Tongue (tissue), 2 donors: ENCODE measurements around the gene TAF4B. TPM values are rescaled to one million over a fixed set of nuclear protein-coding genes. Genes with fewer than 3 reads are reported as not detected.

Source experiments
- DNase-seq: peaks from one replicate; pipeline ENCODE4 v3.0.0-alpha.2; 2015
- total RNA-seq: library from RNA; depleted of rRNA; stranded (reverse); fragments of >200 nt; gene quantifications from one replicate; pipeline ENCODE4 v1.2.3, GENCODE V29; 2014

TAF4B gene
- total RNA-seq, 1 donor from 2014 or later, result 5.3 TPM

- peak; percentile 51 for DNase-seq
These were observed 159.8 kb downstream of the TAF4B start for GRCh38 chr18:26386002-26386401.

GRCh38 chr18:26386441-26386840 is 160.2 kb downstream of the TAF4B start:
- DNase-seq, result no peak

- DNase-seq, result no peak
These were observed 167.9 kb downstream of the TAF4B start for GRCh38 chr18:26394047-26394654.

DNA sequence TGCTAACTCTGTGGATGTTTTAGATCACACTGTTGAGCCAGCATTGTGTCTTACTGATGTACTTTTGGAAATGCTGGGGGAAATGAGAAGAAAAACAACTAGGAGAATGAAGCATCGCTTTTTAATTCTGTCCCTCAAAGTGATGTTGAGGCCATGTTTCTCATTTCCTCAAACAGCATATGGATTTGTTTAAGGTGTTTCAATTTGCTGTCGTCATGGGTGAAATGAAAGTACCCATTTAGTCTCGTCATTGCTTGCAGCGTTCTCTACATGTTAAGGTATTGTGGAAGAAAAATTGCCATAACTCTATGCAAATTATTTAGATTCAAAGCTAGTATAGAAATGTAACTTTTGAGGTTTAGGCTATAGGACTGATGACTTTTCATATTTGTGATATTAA is 170.8 kb downstream of the TAF4B start:
- DNase-seq, result peak; percentile 24

DNA sequence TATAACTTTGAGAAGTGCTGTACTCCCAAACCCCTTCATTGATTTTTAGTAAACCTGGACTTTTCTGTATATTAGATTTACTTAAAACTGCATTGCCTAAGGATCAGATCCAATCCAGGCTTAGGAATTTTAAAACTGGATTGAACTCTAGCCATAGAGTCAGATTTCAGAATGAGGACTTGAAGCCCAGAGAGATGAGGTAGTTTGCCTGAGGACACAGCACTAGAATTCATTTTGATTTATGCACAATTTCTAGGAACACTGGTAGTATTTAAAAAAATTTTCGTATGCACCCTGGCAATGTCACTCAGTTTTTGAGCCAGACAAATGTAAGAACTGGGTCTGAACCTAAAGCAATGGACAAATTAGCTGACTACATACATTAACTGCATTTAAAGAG is 177.2 kb downstream of the TAF4B start:
- DNase-seq, result peak; percentile 21

DNA sequence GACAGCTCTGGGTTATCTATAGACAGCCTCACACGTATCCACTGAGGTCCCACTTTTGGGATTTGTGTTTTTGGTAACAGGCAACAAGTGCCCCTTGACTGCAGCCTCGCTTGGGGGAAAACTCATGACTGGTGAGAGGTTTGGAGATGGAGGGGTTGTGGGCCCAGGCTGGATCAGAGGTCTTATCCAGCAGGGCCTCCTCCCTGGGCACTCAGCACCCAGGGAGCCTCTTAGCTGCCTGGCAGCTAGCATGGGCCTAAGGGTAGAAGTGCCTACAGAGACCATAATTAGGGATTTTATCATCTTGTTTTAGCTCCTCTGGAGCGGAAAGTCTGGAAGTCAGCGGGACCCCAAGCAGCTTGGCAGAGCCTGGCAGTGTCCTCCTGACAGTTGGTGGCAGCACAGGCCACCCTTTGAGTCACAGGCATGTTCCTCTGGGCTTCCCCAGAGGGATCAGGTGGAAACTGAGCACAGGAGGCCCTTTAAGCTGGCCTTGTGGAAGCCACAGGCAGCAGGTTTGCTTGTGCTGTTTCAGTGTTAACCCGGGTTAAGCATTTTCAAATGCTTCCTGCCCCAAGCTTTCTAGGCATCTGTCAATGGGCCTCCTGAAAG is 179.1 kb downstream of the TAF4B start:
- DNase-seq, result peak; percentile 35

DNA sequence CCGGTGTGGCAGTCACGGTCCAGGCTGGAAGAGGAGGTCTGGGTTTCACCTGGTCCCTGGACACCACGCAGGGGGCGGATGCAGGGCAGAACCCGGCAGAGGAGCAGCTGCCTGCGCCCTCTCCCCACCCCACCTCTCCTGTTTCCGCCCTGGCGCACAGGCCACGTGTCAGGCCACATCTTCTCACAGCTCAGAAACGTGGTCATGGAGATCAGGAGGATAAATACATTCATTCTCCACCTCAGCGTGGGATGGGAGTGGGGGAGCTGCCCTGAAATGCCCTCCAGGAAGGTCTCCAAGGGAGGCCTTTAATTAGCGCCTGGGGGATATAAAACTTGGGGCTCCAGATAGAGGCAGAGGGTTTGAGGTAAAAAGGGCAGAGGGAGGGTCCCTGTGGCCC is 180.1 kb downstream of the TAF4B start:
- DNase-seq, result no peak

GRCh38 chr18:26406854-26407517 is 180.7 kb downstream of the TAF4B start:
- no peak for DNase-seq

- no peak for DNase-seq
These were observed 181.7 kb downstream of the TAF4B start for GRCh38 chr18:26407736-26408601.

DNA sequence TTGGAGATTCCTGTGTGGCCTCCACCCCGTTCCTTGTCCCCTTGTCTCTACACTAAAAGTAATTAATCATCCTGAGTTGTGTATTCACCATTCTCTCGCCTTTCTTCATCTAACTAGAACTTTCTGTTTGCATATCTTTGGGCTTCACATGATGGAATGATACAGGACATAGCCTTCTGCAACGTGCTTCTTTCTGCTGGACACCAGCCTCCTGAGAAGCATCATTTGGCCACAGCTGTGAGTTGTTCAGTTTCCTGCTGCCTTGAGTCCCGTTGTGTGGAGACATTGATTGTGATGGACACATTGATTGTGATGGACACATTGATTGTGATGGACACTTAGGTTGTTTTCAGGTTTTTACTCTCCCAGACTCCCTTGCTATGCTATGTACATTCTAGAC is 182.8 kb downstream of the TAF4B start:
- DNase-seq, result no peak

GRCh38 chr18:26414901-26415440 is 188.7 kb downstream of the TAF4B start:
- no peak for DNase-seq

DNA sequence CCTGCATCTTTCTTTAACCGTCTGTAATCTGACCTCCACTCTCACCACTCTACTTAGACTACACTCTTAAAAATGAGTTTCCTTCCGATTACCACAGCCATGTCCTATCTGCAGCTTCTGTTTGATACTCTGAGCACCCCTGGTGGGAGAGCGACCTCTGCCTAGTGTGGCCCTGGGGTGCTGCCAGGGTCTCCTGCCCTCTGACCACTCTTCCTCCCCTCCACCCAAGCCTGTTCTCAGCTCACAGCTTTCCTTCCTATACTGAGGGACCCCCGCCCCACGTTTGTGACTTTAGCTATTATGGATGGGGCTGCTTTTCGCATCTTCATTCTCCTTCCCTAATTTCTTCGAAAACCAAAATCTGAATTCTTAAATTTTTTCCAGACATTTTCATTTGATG is 189.4 kb downstream of the TAF4B start:
- no peak for DNase-seq

- DNase-seq, result no peak
These were observed 190.5 kb downstream of the TAF4B start for GRCh38 chr18:26416652-26417150.

GRCh38 chr18:26417190-26417589 is 190.9 kb downstream of the TAF4B start:
- no peak for DNase-seq

DNA sequence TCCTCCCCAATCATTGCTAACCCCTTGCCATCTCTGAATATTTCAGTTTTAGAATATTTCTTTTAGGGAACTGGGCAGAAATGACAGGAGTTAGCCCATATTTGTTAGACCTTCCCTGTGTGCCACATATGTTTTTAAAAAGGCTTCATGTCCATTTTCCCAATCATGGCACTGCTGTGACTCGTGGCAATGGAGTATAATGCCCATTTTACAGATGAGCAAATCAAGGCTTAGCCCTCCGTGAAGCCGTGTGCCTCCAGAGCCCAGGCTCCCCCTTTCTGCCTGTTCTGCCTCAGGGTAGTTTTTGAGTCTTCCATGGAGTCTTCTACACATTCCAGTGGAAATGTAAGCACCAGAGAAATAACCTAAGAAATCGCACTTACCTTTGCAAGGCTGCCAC is 192.0 kb downstream of the TAF4B start:
- DNase-seq, result no peak

DNA sequence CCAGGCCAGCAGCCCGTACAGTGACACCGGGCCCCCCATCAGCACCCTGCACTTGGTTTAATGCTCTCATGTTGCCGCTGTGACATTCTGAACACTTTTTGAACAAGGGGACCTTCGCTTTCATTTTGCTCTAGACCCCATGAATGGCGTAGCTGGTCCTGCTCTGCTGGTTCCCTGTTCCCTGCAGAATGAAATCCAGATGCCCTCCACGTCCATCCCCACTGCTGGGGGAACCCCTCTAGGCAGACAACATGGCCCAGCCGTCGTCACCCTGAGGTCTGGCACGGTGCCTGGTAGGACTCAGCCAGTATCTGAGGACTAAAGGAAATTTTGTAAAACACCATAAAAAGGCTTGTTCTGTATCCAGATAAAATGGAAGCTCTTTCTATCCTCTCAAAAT is 193.5 kb downstream of the TAF4B start:
- DNase-seq, result no peak

GRCh38 chr18:26421503-26421902 is 195.3 kb downstream of the TAF4B start:
- no peak for DNase-seq

- no peak for DNase-seq
These were observed 195.7 kb downstream of the TAF4B start for GRCh38 chr18:26421931-26422330.

DNA sequence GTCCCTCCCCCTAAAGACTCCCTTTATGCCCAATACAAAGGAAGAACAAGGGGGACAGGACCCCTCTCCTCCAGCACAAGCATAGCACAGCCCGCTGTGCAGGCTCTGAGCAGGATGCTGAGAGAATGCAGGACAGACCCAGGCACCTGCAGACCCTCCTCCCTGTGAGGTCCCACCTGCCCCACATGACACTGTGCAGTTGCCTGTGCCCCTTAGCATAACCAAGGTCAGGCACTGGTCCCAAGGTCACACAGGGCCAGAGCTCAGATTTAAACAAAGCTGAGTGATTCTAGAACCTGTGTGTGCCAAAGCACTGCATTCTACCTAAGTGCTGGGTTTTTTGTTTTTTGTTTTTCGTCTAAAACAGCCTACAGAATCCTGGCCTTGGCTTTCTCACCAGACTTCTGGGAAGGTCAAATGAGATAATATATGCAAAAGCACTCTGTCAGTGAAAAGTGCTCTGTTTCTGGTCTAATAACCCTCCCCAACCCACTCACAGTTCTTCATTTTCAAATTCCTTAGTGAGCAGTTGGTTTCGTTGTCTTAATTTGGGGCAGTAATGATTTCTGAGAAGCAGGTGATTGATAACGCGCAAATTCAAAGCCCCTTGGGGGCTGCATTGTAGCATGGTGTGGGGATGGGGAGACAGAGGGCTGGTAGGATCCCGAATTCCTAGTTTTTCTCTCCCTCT is 196.4 kb downstream of the TAF4B start:
- no peak for DNase-seq

DNA sequence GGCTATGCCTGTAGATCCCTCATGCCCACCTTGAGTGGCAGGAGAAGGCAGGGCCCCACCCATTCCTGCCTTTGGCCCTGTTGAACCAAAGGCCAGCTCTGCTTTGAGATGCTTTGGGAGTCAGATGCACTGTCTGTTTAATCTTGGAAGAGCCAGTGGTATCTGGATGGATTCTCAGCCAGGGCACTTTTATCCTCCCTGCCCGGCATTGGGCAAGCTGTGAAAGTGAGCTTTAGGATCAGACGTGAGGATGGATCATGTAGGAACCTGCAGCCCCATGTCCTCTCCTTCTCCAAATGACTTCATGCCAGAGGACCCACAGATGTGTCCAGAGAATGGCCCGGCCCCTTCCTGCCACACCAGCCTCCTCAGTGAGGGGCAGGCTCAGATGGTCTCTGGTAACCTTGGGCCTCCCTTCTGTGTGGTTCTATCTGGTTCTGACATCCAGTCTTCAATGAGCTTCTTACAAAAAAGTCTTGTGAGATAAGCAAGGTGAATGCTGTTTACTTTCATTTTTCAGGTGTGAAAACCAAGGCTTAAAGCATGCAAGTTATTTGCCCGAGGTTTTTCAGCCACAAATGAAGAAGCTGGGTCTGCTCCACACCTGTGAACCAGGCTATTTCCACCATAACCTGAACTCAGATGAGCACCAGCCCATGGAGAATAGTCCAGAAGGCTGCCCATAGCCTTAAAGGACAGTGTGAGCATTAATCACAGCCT is 198.3 kb downstream of the TAF4B start:
- DNase-seq, result no peak

DNA sequence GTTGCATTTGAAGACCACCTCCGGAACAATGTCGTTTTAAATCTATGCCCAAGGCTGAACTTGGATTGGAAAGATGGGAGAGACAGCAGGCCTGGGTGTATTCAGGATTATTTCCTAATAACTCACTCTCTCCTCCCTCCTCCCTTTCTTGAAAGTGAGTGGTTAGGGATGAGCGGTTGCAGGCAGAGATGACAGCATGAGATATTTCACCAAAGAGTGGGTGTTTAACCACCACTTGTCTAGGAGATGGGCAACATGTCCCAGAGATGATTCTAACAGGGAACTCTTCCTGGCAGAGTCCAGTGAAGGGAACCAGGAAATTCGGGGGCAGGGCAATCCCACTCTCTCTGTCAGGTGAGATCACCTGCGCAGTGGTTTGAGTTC is 198.9 kb downstream of the TAF4B start:
- no peak for DNase-seq
